Panc1 (cell line): ENCODE measurements around the gene HACD4. TPM values are rescaled to one million over a fixed set of nuclear protein-coding genes. Genes with fewer than 3 reads are reported as not detected.

Experiments
- ATAC-seq: fragments of 200-7000 bp; cut with Tn5 transposase; 2 replicates; pipeline ENCODE4 v1.9.1; 2020; ENCODE audit warnings: mild to moderate bottlenecking, moderate library complexity
- BruUV-seq: library from RNA; stranded (reverse); fragments of 400-500 nt; replicated peaks from 2 replicates; lab custom pipeline; 2021; lab: Mats Ljungman, UMichigan
- CTCF ChIA-PET: fragments of 300-600 bp; sonication (Branson Sonifier 250); formaldehyde crosslinking; loops from one replicate; lab custom pipeline; 2022; ENCODE audit warnings: antibody characterized with exemption; lab: Charles Lee
- POLR2A ChIA-PET: fragments of 300-600 bp; sonication (Branson Sonifier 250); formaldehyde crosslinking; loops from one replicate; lab custom pipeline; 2022; ENCODE audit warnings: antibody characterized with exemption; lab: Charles Lee
- DNase-seq: peaks from one replicate; pipeline ENCODE4 v3.0.0-alpha.2; 2010; ENCODE audit warnings: low read depth, low spot score
- H3K27ac ChIP-seq: 2 replicates; pipeline ENCODE4 v1.5.1; 2011; ENCODE audit warnings: mild to moderate bottlenecking, low read length, inconsistent platforms
- H3K27me3 ChIP-seq: fragments of 200-500 bp; sonication (Bioruptor generic); 2 replicates; pipeline ENCODE4 v1.6.0; 2014; ENCODE audit warnings: low read length, inconsistent platforms; ENCODE audit not compliant: control insufficient read depth, insufficient read depth
- H3K36me3 ChIP-seq: fragments of 200-500 bp; sonication (Bioruptor generic); 2 replicates; pipeline ENCODE4 v1.5.1; 2014; ENCODE audit warnings: inconsistent platforms, mild to moderate bottlenecking, low read length, moderate library complexity; ENCODE audit not compliant: control insufficient read depth, insufficient read depth
- H3K4me1 ChIP-seq: 2 replicates; pipeline ENCODE4 v1.5.1; 2011; ENCODE audit warnings: inconsistent platforms, mild to moderate bottlenecking, low read length, moderate library complexity; ENCODE audit not compliant: control insufficient read depth, insufficient read depth
- H3K4me3 ChIP-seq, 2 experiments: 2 replicates each; pipeline ENCODE4 v1.5.1; 2011 to 2012; ENCODE audit warnings: low read depth in 2 of 2, low read length in 2 of 2, mild to moderate bottlenecking in 2 of 2, inconsistent platforms in 1 of 2, moderate library complexity in 1 of 2
- H3K9me3 ChIP-seq: fragments of 200-500 bp; sonication (Bioruptor generic); 2 replicates; pipeline ENCODE4 v1.5.1; 2014; ENCODE audit warnings: low read depth, mild to moderate bottlenecking, inconsistent platforms, low read length, moderate library complexity; ENCODE audit not compliant: control insufficient read depth, insufficient read depth
- POLR2AphosphoS5 ChIP-seq: IDR thresholded peaks from 2 replicates; pipeline ENCODE4 v1.6.1; 2012; ENCODE audit warnings: mild to moderate bottlenecking, low read depth, low read length, moderate library complexity
- REST ChIP-seq, 2 experiments: IDR thresholded peaks; 2 replicates each; pipeline ENCODE4 v1.6.1; 2011 to 2012; ENCODE audit warnings: low read depth in 2 of 2, control low read depth in 1 of 2, low read length in 1 of 2, mild to moderate bottlenecking in 1 of 2, moderate library complexity in 1 of 2; ENCODE audit not compliant: insufficient read depth in 1 of 2
- SIN3A ChIP-seq: IDR thresholded peaks from 2 replicates; pipeline ENCODE4 v1.6.1; 2012; ENCODE audit warnings: low read depth, mild to moderate bottlenecking, low read length, moderate library complexity, borderline replicate concordance; ENCODE audit not compliant: insufficient read depth
- TCF7L2 ChIP-seq: IDR thresholded peaks from 2 replicates; pipeline ENCODE4 v1.6.1; 2011; ENCODE audit warnings: mild to moderate bottlenecking, low read depth, low read length, inconsistent platforms
- in situ Hi-C: cut with HindIII; loops from 2 replicates; pipeline ENCODE4 v1.10.0; 2016; ENCODE audit warnings: low sequenced_read_pairs, low pct_unique_long_range_greater_than_20kb
- intact Hi-C: fragments of 100-400 bp; cut with micrococcal nuclease; formaldehyde crosslinking; loops from one replicate; pipeline ENCODE4 v1.10.0; 2022; ENCODE audit not compliant: unreplicated experiment
- total RNA-seq: library from RNA; stranded (reverse); gene quantifications from one replicate; pipeline ENCODE4 v1.2.1, GENCODE V29; 2021; ENCODE audit not compliant: unreplicated experiment
- TF ChIP-seq, protein P1 (sequence below): fragments of 450-650 bp; IDR thresholded peaks from 2 replicates; pipeline ENCODE4 v1.5.1; 2017; ENCODE audit warnings: mild to moderate bottlenecking

The HACD4 gene
- total RNA-seq, 1 experiment from 2014 or later, result 0.13 TPM

DNA sequence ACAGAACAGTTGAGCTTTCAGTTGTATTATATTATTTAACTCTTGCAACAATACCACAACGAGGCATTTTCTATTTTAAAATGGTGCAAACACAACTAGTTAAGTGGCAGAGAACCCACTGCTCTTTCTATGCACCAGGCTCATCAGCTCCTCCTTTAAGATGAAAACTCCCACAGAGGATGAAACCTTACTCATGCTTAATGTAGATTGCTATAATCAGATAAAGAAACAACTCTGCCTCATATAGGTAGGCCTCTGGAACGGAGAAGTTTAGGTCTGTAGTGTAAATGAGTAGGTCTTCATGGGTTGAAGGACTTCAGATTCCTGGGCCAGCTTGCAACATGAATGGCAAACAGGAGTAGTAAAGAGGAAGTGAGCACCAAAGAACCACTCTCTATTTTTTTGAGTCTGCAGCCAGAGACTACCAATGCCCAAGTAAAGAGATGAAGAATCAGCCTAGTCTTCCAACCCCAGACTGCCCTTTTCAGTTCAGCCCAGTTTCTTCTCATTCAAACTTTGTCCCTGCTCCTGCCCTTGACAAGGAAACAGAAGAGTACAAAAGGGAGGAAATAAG lies 33.9 kb downstream of the HACD4 start:
- in situ Hi-C loops, result no loop called here
- no TSS peak for BruUV-seq
- DNase-seq (no peak), ATAC-seq (no peak)
- no peak for TF ChIP-seq TCF7L2
- no peak for TF ChIP-seq POLR2AphosphoS5
- TF ChIP-seq, protein P1, sequence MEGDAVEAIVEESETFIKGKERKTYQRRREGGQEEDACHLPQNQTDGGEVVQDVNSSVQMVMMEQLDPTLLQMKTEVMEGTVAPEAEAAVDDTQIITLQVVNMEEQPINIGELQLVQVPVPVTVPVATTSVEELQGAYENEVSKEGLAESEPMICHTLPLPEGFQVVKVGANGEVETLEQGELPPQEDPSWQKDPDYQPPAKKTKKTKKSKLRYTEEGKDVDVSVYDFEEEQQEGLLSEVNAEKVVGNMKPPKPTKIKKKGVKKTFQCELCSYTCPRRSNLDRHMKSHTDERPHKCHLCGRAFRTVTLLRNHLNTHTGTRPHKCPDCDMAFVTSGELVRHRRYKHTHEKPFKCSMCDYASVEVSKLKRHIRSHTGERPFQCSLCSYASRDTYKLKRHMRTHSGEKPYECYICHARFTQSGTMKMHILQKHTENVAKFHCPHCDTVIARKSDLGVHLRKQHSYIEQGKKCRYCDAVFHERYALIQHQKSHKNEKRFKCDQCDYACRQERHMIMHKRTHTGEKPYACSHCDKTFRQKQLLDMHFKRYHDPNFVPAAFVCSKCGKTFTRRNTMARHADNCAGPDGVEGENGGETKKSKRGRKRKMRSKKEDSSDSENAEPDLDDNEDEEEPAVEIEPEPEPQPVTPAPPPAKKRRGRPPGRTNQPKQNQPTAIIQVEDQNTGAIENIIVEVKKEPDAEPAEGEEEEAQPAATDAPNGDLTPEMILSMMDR, result no peak
- TF ChIP-seq SIN3A, result no peak
- no peak for TF ChIP-seq REST (IDR thresholded peaks at IDR 0.05; ENCODE audit: insufficient read depth in 1 of 2, low read depth in 2 of 2, low read length in 1 of 2)
- no peaks in the 10 kb centered on the region for H3K36me3 ChIP-seq
- POLR2A ChIA-PET, result no interaction called here
- CTCF ChIA-PET, result no interaction called here
- H3K4me3 ChIP-seq, result no peak overlapping the region
- no peaks in the 10 kb centered on the region for H3K9me3 ChIP-seq
- H3K27ac ChIP-seq, result no peak overlapping the region
- intact Hi-C loops, result no loop called here
- H3K4me1 ChIP-seq, result no peaks in the 10 kb centered on the region
- no peaks in the 10 kb centered on the region for H3K27me3 ChIP-seq

- no TSS peak for BruUV-seq
- TF ChIP-seq POLR2AphosphoS5 (no peak), TCF7L2 (no peak), REST (IDR thresholded peaks at IDR 0.05; ENCODE audit: insufficient read depth in 1 of 2, low read depth in 2 of 2, low read length in 1 of 2) (no peak), SIN3A (no peak)
- TF ChIP-seq, protein P1, result no peak
- Histone ChIP-seq H3K27ac (no peak overlapping the region), H3K4me3 (no peak overlapping the region), H3K36me3 (no peaks in the 10 kb centered on the region), H3K27me3 (no peaks in the 10 kb centered on the region), H3K9me3 (no peaks in the 10 kb centered on the region), H3K4me1 (no peaks in the 10 kb centered on the region)
- CTCF ChIA-PET, result no interaction called here
- POLR2A ChIA-PET, result no interaction called here
- no peak for DNase-seq
- no peak for ATAC-seq
- intact Hi-C loops, result no loop called here
- in situ Hi-C loops, result no loop called here
These were observed 34.6 kb downstream of the HACD4 start for GRCh38 chr9:20996809-20997208.
